Adipocyte (in vitro differentiated cells): ENCODE results near the gene MDM2.

Experiments used
- DNase-seq: peaks from one replicate; pipeline ENCODE4 v3.0.0-alpha.2; 2015; ENCODE audit warnings: low read depth
- H3K27me3 ChIP-seq: replicated peaks from 2 replicates; pipeline ENCODE4 v1.7.0; 2013; ENCODE audit warnings: mild to moderate bottlenecking, low read length, moderate library complexity; ENCODE audit not compliant: control insufficient read depth, insufficient read depth
- H3K36me3 ChIP-seq: 2 replicates; pipeline ENCODE4 v1.7.0; 2013; ENCODE audit warnings: low read length, mild to moderate bottlenecking, moderate library complexity; ENCODE audit not compliant: control insufficient read depth, insufficient read depth, severe bottlenecking
- H3K4me1 ChIP-seq: 2 replicates; pipeline ENCODE4 v1.7.0; 2013; ENCODE audit warnings: mild to moderate bottlenecking, low read length, moderate library complexity; ENCODE audit not compliant: control insufficient read depth, insufficient read depth
- H3K4me3 ChIP-seq: 2 replicates; pipeline ENCODE4 v1.7.0; 2013; ENCODE audit warnings: mild to moderate bottlenecking, low read length, moderate library complexity
- H3K9ac ChIP-seq: 2 replicates; pipeline ENCODE4 v1.7.0; 2013; ENCODE audit warnings: mild to moderate bottlenecking, low read length, moderate library complexity
- H3K9me3 ChIP-seq: 2 replicates; pipeline ENCODE4 v1.7.0; 2013; ENCODE audit warnings: mild to moderate bottlenecking, low read length, moderate library complexity; ENCODE audit not compliant: control insufficient read depth

Gene MDM2

DNA sequence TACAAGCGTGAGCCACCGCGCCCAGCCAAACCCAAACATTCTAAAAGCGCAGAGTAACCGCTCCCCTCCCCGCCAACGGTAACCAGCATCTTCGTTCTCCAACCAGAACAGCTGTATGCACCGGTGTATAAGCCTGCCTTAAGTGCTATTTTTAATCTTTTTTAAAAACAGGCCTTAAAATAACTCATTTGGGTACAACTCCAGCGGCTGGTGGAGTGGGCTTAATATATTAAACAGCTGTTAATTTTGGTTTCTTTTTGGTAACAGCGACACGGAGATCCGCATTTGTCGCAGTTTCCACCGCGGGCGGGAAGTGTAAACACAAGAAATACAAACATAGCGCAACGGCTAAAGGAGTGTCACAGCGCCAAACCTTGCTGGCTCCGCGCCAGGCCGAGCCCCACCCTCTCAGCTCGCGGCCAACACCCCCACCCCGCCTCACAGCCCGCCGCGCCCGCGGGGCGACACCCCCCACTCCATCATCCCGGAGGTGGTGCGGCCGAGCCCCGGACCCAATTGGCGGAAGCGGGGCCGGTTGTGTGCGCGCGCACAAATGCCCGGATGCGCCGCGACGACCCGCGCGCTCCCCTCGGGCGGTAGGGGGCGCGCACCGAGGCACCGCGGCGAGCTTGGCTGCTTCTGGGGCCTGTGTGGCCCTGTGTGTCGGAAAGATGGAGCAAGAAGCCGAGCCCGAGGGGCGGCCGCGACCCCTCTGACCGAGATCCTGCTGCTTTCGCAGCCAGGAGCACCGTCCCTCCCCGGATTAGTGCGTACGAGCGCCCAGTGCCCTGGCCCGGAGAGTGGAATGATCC is at the start of gene MDM2:
MDM2 (plus strand) TSS at position 602 of the 812 bp plus-strand sequence. CDS start 301 bp downstream, outside the sequence.
- peak; percentile 96 for DNase-seq
- Histone ChIP-seq H3K36me3 (peaks cover 24% of the 10 kb centered on the region), H3K9me3 (no peaks in the 10 kb centered on the region), H3K4me3 (peak within 1 kb of the TSS; percentile 81), H3K4me1 (peaks cover 24% of the 10 kb centered on the region), H3K9ac (peak within 1 kb of the TSS; percentile 100), H3K27me3 (no peaks in the 10 kb centered on the region)

- Histone ChIP-seq H3K9ac (no peak overlapping the region), H3K36me3 (peaks cover 44% of the 10 kb centered on the region), H3K4me1 (peaks cover 5% of the 10 kb centered on the region), H3K27me3 (no peaks in the 10 kb centered on the region), H3K9me3 (no peaks in the 10 kb centered on the region), H3K4me3 (no peak overlapping the region)
- no peak for DNase-seq
These were observed 48.1 kb upstream of the MDM2 start for GRCh38 chr12:68759852-68760251.

- no peak overlapping the region for H3K9ac ChIP-seq
- no peaks in the 10 kb centered on the region for H3K9me3 ChIP-seq
- DNase-seq: no peak
- H3K4me3 ChIP-seq: no peak overlapping the region
- H3K36me3 ChIP-seq: peaks cover 34% of the 10 kb centered on the region
- no peaks in the 10 kb centered on the region for H3K27me3 ChIP-seq
- peaks cover 5% of the 10 kb centered on the region for H3K4me1 ChIP-seq
These were observed 47.1 kb upstream of the MDM2 start for GRCh38 chr12:68760806-68761441.

GRCh38 chr12:68761442-68761812 is 46.5 kb upstream of the MDM2 start:
- H3K9ac ChIP-seq: no peak overlapping the region
- H3K9me3 ChIP-seq: no peaks in the 10 kb centered on the region
- peaks cover 32% of the 10 kb centered on the region for H3K36me3 ChIP-seq
- no peaks in the 10 kb centered on the region for H3K27me3 ChIP-seq
- no peak overlapping the region for H3K4me3 ChIP-seq
- no peak for DNase-seq
- H3K4me1 ChIP-seq: peaks cover 5% of the 10 kb centered on the region

- H3K4me1 ChIP-seq: peaks cover 5% of the 10 kb centered on the region
- no peak overlapping the region for H3K9ac ChIP-seq
- DNase-seq: no peak
- H3K27me3 ChIP-seq: no peaks in the 10 kb centered on the region
- H3K36me3 ChIP-seq: peaks cover 37% of the 10 kb centered on the region
- no peaks in the 10 kb centered on the region for H3K9me3 ChIP-seq
- no peak overlapping the region for H3K4me3 ChIP-seq
These were observed 45.9 kb upstream of the MDM2 start for GRCh38 chr12:68761901-68762630.

DNA sequence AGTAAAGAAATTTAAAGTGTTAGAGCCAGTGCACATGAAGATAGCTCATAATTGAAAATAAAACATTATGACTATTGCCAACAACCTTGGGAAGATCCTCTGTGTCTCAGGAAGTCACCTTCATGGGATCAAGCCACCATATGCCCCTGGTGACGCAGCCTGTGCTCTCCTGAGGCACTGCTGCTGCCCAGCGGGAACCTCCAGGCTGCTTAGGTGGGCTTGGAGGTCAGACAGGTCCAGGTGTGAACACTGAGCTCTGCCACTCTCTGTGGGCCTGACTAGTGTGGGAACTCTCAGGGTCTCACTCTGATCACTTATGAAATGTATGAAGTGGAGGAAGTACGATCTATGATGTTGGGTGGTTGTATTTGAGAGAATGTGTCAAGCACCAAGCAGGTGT is 45.3 kb upstream of the MDM2 start:
- Histone ChIP-seq H3K4me1 (peaks cover 5% of the 10 kb centered on the region), H3K9ac (no peak overlapping the region), H3K27me3 (no peaks in the 10 kb centered on the region), H3K4me3 (no peak overlapping the region), H3K36me3 (peaks cover 37% of the 10 kb centered on the region), H3K9me3 (no peaks in the 10 kb centered on the region)
- DNase-seq: no peak

GRCh38 chr12:68765696-68766095 is 42.3 kb upstream of the MDM2 start:
- Histone ChIP-seq H3K36me3 (peaks cover 22% of the 10 kb centered on the region), H3K9me3 (no peaks in the 10 kb centered on the region)
- no peak for DNase-seq

GRCh38 chr12:68766646-68767045 is 41.3 kb upstream of the MDM2 start:
- Histone ChIP-seq H3K9ac (no peak overlapping the region), H3K9me3 (no peaks in the 10 kb centered on the region), H3K27me3 (no peaks in the 10 kb centered on the region), H3K36me3 (peaks cover 22% of the 10 kb centered on the region), H3K4me3 (no peak overlapping the region), H3K4me1 (no peaks in the 10 kb centered on the region)
- no peak for DNase-seq

More at GRCh38 chr12:68765696-68766095, 42.3 kb upstream of the MDM2 start:
- H3K9ac ChIP-seq: no peak overlapping the region
- H3K4me3 ChIP-seq: no peak overlapping the region
- H3K27me3 ChIP-seq: no peaks in the 10 kb centered on the region
- H3K4me1 ChIP-seq: no peaks in the 10 kb centered on the region

DNA sequence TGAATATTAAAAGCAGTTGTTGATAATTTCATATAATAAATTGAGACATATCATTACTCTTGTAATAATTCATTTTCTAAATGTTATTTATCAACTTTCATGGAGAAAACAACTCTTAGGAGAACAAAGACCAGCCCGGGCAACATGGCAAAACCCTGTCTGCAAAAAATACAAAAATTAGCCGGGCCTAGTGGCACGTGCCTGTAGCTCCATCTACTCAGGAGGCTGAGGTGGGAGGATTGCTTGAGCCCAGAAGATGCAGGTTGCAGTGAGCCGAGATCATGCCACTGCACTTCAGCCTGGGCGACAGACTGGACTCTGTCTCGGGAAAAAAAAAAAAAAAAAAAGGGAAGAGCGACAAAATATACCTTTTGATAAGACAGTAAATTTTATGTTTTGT is 40.8 kb upstream of the MDM2 start:
- Histone ChIP-seq H3K27me3 (no peaks in the 10 kb centered on the region), H3K36me3 (peaks cover 22% of the 10 kb centered on the region), H3K4me3 (no peak overlapping the region), H3K9me3 (no peaks in the 10 kb centered on the region), H3K9ac (no peak overlapping the region), H3K4me1 (no peaks in the 10 kb centered on the region)
- no peak for DNase-seq

DNA sequence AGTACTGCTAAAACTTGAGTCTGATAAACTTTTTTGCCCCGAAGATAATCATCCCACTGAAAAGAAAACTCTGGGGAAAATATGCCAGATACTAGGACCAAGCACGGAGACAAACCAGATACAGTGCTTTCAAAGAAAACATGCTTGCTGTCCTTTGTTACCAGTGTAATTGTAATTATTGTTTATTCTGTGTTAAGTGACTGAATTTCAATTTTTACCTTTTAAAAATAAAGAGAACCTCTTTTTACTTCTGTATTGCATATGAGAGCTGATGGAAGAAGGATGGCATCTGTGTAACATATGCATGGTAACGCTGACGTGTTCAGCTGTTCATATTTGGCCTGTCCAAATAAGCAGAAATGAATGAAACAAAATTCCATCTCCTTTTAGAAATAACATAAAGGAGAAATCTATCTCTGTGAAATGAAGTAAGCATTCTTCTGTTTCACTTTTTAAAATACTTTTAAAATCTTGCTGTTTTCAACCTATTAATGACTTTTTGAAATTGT is 39.5 kb upstream of the MDM2 start:
- peaks cover 16% of the 10 kb centered on the region for H3K36me3 ChIP-seq
- H3K4me1 ChIP-seq: peaks cover under 1% of the 10 kb centered on the region
- no peaks in the 10 kb centered on the region for H3K9me3 ChIP-seq
- H3K27me3 ChIP-seq: no peaks in the 10 kb centered on the region
- DNase-seq: peak; percentile 46
- H3K4me3 ChIP-seq: no peak overlapping the region
- no peak overlapping the region for H3K9ac ChIP-seq

DNA sequence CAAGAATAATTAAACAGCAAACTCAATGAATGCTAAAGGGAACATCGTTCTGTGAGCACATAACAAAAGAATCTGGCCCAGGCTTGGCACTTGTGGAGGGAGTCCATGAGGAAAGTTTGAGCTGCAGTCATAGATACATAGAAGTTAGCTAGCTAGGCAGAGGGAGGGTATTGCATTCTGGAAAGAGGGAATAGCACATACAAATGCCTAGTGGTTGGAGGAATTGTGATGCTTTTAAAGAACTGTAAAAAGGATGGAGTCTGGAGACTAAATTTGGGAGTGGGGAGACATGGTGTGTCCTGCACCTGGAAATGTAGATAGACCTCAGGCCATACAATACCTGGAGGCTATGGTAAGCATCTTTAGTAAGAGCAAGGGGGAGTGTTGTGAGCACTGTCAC is 38.0 kb upstream of the MDM2 start:
- no peak overlapping the region for H3K9ac ChIP-seq
- H3K27me3 ChIP-seq: no peaks in the 10 kb centered on the region
- peaks cover 6% of the 10 kb centered on the region for H3K4me1 ChIP-seq
- H3K9me3 ChIP-seq: no peaks in the 10 kb centered on the region
- DNase-seq: no peak
- H3K36me3 ChIP-seq: peaks cover 6% of the 10 kb centered on the region
- no peak overlapping the region for H3K4me3 ChIP-seq
